K562 (cell line): Measurements from ENCODE around the gene BPIFB6. TPM values are rescaled to one million over a fixed set of nuclear protein-coding genes. Genes with fewer than 3 reads are reported as not detected.

ENCODE experiments used
- ELF1 ChIP-seq: fragments of 200-800 bp; sonication (Bioruptor generic); IDR thresholded peaks from 2 replicates; pipeline ENCODE4 v1.6.1; 2016; ENCODE audit warnings: missing genetic modification characterization, missing compliant biosample characterization
- ETV5 ChIP-seq: sonication (generic); formaldehyde crosslinking; IDR thresholded peaks from 2 replicates; pipeline ENCODE4 v1.4.0; 2020; ENCODE audit warnings: low read depth, mild to moderate bottlenecking, missing genetic modification reagents
- FOXA3 ChIP-seq, 2 experiments: fragments of 450-650 bp in 1 of 2; sonication (generic) in 1 of 2; formaldehyde crosslinking; IDR thresholded peaks in 1 of 2; conservative IDR thresholded peaks in 1 of 2; 2 replicates each; pipeline versions ENCODE4 v1.4.0 to v1.8.0; 2020 to 2022; ENCODE audit warnings: mild to moderate bottlenecking in 2 of 2, missing genetic modification reagents in 1 of 2
- MEF2D ChIP-seq: conservative IDR thresholded peaks from 2 replicates; pipeline ENCODE4 v1.6.1; 2016; ENCODE audit warnings: low read depth, missing genetic modification characterization, missing compliant biosample characterization
- NR4A1 ChIP-seq, 2 experiments: fragments of 250-450 bp in 1 of 2; fragments of 450-650 bp in 1 of 2; sonication (Bioruptor Pico) in 1 of 2; IDR thresholded peaks; 2 replicates each; pipeline versions ENCODE4 v1.4.0 to v1.6.1; 2016 to 2020; ENCODE audit warnings: mild to moderate bottlenecking in 2 of 2, missing compliant biosample characterization in 1 of 2, missing genetic modification characterization in 1 of 2, moderate library complexity in 1 of 2
- REST ChIP-seq, 2 experiments: fragments of 450-650 bp; formaldehyde crosslinking in 1 of 2; IDR thresholded peaks; 2 replicates each; pipeline versions ENCODE4 v1.4.0 to v1.6.1; 2014 to 2020; ENCODE audit warnings: mild to moderate bottlenecking in 2 of 2, borderline replicate concordance in 1 of 2, low read depth in 1 of 2
- RFX5 ChIP-seq: IDR thresholded peaks from 2 replicates; pipeline ENCODE4 v1.6.1; 2011; ENCODE audit warnings: low read depth, mild to moderate bottlenecking, improper control_type of control experiment, low read length
- SMC3 ChIP-seq: conservative IDR thresholded peaks from 2 replicates; pipeline ENCODE4 v1.6.1; 2011; ENCODE audit warnings: low read depth, low read length, improper control_type of control experiment; ENCODE audit not compliant: insufficient read depth
- SPI1 ChIP-seq: IDR thresholded peaks from 2 replicates; pipeline ENCODE4 v1.6.1; 2011; ENCODE audit warnings: low read depth, low read length, control low read depth, borderline replicate concordance
- TEAD4 ChIP-seq, 2 experiments: sonication (generic) in 1 of 2; formaldehyde crosslinking in 1 of 2; IDR thresholded peaks; 2 replicates each; pipeline versions ENCODE4 v1.6.1 to v1.8.0; 2012 to 2022; ENCODE audit warnings: borderline replicate concordance in 1 of 2, inconsistent platforms in 1 of 2, low read length in 1 of 2, mild to moderate bottlenecking in 1 of 2, missing genetic modification reagents in 1 of 2
- polyA plus RNA-seq, 8 experiments: library from polyadenylated mRNA; depleted of rRNA in 4 of 8; stranded (reverse) in 5 of 8; unstranded in 3 of 8; fragments of >200 nt; fragmentation: Nextera tagmentation in 2 of 8; fragmentation: Illumina TruSeq in 1 of 8; extraction: Ambion mirVana in 2 of 8; extraction: Trizol in 1 of 8; gene quantifications; 2 replicates each; pipeline versions ENCODE4 v1.2.1 to v1.2.3, GENCODE V29; 2011 to 2014; ENCODE audit warnings: inconsistent platforms in 1 of 8, missing spikeins in 1 of 8
- total RNA-seq, 7 experiments: library from RNA; depleted of rRNA in 6 of 7; stranded (reverse); fragments of >200 nt in 6 of 7; fragmentation: Illumina TruSeq in 2 of 7; extraction: Trizol in 2 of 7; gene quantifications; 2 replicates each; pipeline versions ENCODE4 v1.2.1 to v1.2.3, GENCODE V29; 2011 to 2021; ENCODE audit warnings: low replicate concordance in 1 of 7

Gene BPIFB6
- total and polyA plus RNA-seq, 9 of the 15 experiments (the other 6 are each of a cell fraction or from before 2014, with no cell fraction given): not detected

GRCh38 chr20:33005132-33005566 lies 26.3 kb upstream of the BPIFB6 start (continued):
- peak; percentile 21; the same call in 1 of the 2 replicates for TF ChIP-seq REST (IDR thresholded peaks at IDR 0.05; ENCODE audit: borderline replicate concordance)
- no peak for TF ChIP-seq REST (CRISPR knock-in tag; IDR thresholded peaks at IDR 0.05; ENCODE audit: low read depth)
- TF ChIP-seq RFX5: no peak
- no peak for TF ChIP-seq ETV5 (CRISPR knock-in tag)
- no peak for TF ChIP-seq FOXA3 (CRISPR knock-in tag; conservative IDR thresholded peaks at IDR 0.05 in 1 of 2, IDR thresholded peaks at IDR 0.05 in 1 of 2)
- 0 out of 2 replicates have a peak, but pooled peaks have one; percentile 30 for TF ChIP-seq SPI1
- no peak for TF ChIP-seq ELF1 (tag)
- TF ChIP-seq SMC3: 0 out of 2 replicates have a peak, but pooled peaks have one; percentile 20
- no peak for TF ChIP-seq TEAD4 (IDR thresholded peaks at IDR 0.05; ENCODE audit: low read length)
- TF ChIP-seq TEAD4 (CRISPR knock-in tag; IDR thresholded peaks at IDR 0.05; ENCODE audit: borderline replicate concordance): no peak
- no peak for TF ChIP-seq NR4A1 (CRISPR knock-in tag; IDR thresholded peaks at IDR 0.05)
- TF ChIP-seq NR4A1 (tag; IDR thresholded peaks at IDR 0.05): no peak
- no peak for TF ChIP-seq MEF2D (tag)
